Measurements from ENCODE around the gene C14orf119. TPM values are rescaled to one million over a fixed set of nuclear protein-coding genes. Genes with fewer than 3 reads are reported as not detected.

C14orf119 gene
- total RNA-seq, 1 donor = 35.0 TPM

DNA sequence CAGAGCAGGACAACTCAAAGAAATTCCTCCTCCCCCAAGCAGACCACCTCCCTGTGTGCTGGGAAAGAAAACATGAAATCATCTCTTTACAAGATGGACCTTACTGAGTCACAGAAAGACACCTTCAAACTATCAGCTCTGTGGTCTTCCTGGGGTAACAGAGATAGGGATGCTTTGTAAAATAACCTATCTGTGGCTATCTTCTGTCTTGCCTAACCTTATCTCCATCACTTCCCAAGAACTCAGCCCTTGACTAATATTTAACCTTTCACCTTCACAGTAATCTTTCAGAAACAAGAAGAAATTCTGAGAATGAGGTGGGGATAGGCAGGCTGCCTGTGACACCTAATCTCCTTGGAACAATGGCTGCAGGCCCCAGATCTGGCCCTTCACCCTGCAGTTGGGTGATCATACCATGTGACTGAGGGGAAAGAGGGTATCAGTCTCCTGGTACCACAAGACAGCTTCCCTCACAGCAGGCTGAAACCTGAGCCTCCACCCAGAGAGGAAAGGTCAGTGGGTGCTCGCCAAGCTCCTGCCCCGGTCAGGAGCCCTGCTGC lies 51.1 kb downstream of the C14orf119 start:
- DNase-seq (ENCODE audit: low read depth in 2 of 3, low spot score in 2 of 3) = no peak

DNA sequence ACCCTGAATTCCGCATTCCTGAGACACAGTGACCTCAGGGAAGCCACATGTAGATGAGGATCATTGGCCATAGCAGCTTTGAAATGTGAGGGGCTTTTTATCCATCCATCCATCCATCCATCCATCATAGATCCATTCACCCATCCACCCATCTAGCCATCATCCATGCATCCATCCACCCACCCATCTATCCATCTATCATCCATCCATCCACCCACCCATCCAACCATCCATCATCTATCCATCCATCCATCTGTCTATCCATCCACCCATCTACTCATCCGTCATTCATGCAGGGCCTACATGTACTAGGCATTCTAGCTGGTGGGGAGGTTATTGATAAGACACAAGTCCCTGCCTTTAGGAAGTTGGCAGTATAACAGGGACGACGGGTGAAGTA lies 51.7 kb downstream of the C14orf119 start:
- no peak for DNase-seq (ENCODE audit: low read depth in 2 of 3, low spot score in 2 of 3)

- no peak for DNase-seq (ENCODE audit: low read depth in 2 of 3, low spot score in 2 of 3)
These were observed 52.4 kb downstream of the C14orf119 start for GRCh38 chr14:23147676-23148075.

DNA sequence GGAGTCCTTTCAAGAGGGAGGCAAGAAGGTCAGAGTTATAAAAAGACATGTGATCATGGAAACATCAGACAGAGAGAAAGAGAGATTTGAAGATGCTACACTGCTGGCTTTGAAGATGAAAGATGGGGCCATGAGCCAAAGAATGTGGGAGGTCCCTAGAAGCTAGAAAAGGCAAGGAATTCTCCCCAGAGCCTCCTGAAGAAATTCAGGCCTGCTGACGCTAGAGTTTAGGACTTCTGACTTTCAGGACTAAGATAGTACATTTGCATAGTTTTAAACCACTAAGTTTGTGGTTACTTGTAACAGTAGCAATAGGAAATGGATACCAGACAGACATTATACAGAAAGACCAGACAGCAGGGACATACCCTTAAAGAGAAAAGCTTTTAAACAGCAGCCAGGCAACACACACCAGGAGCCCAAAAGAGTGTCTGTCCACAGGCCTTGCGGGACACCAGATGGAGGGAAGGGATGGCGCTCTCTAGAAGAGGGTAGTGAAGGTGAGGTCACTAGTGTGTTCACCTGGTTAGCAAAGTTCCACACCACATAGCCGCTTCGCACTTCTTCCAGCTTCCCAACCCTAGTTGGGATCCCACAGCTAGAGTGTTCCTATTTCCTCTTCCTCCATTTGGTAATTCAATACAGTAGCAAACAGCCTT lies 53.4 kb downstream of the C14orf119 start:
- DNase-seq (ENCODE audit: low read depth in 2 of 3, low spot score in 2 of 3) = no peak

GRCh38 chr14:23149745-23150144 lies 54.4 kb downstream of the C14orf119 start:
- DNase-seq (ENCODE audit: low read depth in 2 of 3, low spot score in 2 of 3) = no peak

Other genes starting within 250 kb of the C14orf119 start
- gene LRP10, start 223.8 kb upstream of the C14orf119 start, total RNA-seq = 47.9 TPM
- under 0.01 TPM for gene REM2, start 212.3 kb upstream of the C14orf119 start, total RNA-seq
- 84.6 TPM for gene RBM23, start 176.4 kb upstream of the C14orf119 start, total RNA-seq
- gene PRMT5, start 166.1 kb upstream of the C14orf119 start, total RNA-seq = 75.9 TPM
- gene HAUS4, start 138.4 kb upstream of the C14orf119 start, total RNA-seq = 73.8 TPM
- gene AJUBA, start 113.0 kb upstream of the C14orf119 start, total RNA-seq = 1.9 TPM
- 29.9 TPM for gene C14orf93, start 85.4 kb upstream of the C14orf119 start, total RNA-seq
- gene PSMB5, start 60.6 kb upstream of the C14orf119 start, total RNA-seq = 100 TPM
- not detected for gene PSMB11, start 53.3 kb upstream of the C14orf119 start, total RNA-seq
- gene CDH24, start 38.0 kb upstream of the C14orf119 start, total RNA-seq = 1.6 TPM
- gene ACIN1, start 369 bp upstream of the C14orf119 start, total RNA-seq = 77.3 TPM
- gene CIROP, start 9.5 kb downstream of the C14orf119 start, total RNA-seq = not detected
- gene CEBPE, start 23.8 kb downstream of the C14orf119 start, total RNA-seq = 0.81 TPM
- 2.2 TPM for gene SLC7A8, start 88.2 kb downstream of the C14orf119 start, total RNA-seq
- gene RNF212B, start 142.4 kb downstream of the C14orf119 start, total RNA-seq = not detected
- 18.9 TPM for gene HOMEZ, start 190.6 kb downstream of the C14orf119 start, total RNA-seq
- 10.2 TPM for gene PPP1R3E, start 207.4 kb downstream of the C14orf119 start, total RNA-seq
- 11.6 TPM for gene BCL2L2, start 211.3 kb downstream of the C14orf119 start, total RNA-seq
- gene PABPN1, start 226.0 kb downstream of the C14orf119 start, total RNA-seq = 78.6 TPM